A673 (cell line): ENCODE data around the gene GRAMD2A. TPM values are rescaled to one million over a fixed set of nuclear protein-coding genes. Genes with fewer than 3 reads are reported as not detected.

Experiments used
- BruUV-seq: library from RNA; stranded (reverse); fragments of 400-500 nt; replicated peaks from 2 replicates; lab custom pipeline; 2021; lab: Mats Ljungman, UMichigan
- CTCF ChIA-PET: fragments of 300-600 bp; sonication (Branson Sonifier 250); formaldehyde crosslinking; loops from one replicate; lab custom pipeline; 2022; ENCODE audit warnings: antibody characterized with exemption; lab: Charles Lee
- POLR2A ChIA-PET: fragments of 300-600 bp; sonication (Branson Sonifier 250); formaldehyde crosslinking; loops from one replicate; lab custom pipeline; 2022; ENCODE audit warnings: antibody characterized with exemption; ENCODE audit not compliant: low non-redundant PET; lab: Charles Lee
- DNase-seq: peaks from one replicate; pipeline ENCODE4 v3.0.0-alpha.2; 2015; ENCODE audit warnings: low spot score
- H3K27ac ChIP-seq: fragments of 200-600 bp; sonication (generic); 2 replicates; pipeline ENCODE4 v1.5.1; 2016; ENCODE audit warnings: mixed run types, low read depth, mild to moderate bottlenecking, mixed read lengths, antibody characterized with exemption, low read length; ENCODE audit not compliant: poor library complexity, severe bottlenecking
- H3K27me3 ChIP-seq: fragments of 200-600 bp; sonication (generic); replicated peaks from 2 replicates; pipeline ENCODE4 v1.6.1; 2017; ENCODE audit warnings: mixed run types, low read depth, mild to moderate bottlenecking, mixed read lengths, antibody characterized with exemption, low read length; ENCODE audit not compliant: insufficient read depth, poor library complexity
- H3K36me3 ChIP-seq: fragments of 200-600 bp; sonication (generic); 2 replicates; pipeline ENCODE4 v1.6.1; 2016; ENCODE audit warnings: mixed run types, mild to moderate bottlenecking, mixed read lengths, antibody characterized with exemption, low read length; ENCODE audit not compliant: insufficient read depth, poor library complexity, severe bottlenecking
- H3K4me1 ChIP-seq: fragments of 200-600 bp; sonication (generic); 2 replicates; pipeline ENCODE4 v1.6.1; 2017; ENCODE audit warnings: mixed run types, mild to moderate bottlenecking, mixed read lengths, antibody characterized with exemption, low read length; ENCODE audit not compliant: insufficient read depth, poor library complexity, severe bottlenecking
- H3K4me3 ChIP-seq: fragments of 200-600 bp; sonication (generic); 2 replicates; pipeline ENCODE4 v1.5.1; 2016; ENCODE audit warnings: low read depth, mixed run types, mild to moderate bottlenecking, mixed read lengths, low read length; ENCODE audit not compliant: poor library complexity, severe bottlenecking
- H3K9me3 ChIP-seq: fragments of 200-600 bp; sonication (generic); 2 replicates; pipeline ENCODE4 v1.6.1; 2016; ENCODE audit warnings: mixed run types, low read depth, mild to moderate bottlenecking, mixed read lengths, antibody characterized with exemption, low read length; ENCODE audit not compliant: poor library complexity, severe bottlenecking
- EZH2 ChIP-seq: fragments of 200-600 bp; sonication (generic); IDR thresholded peaks from 2 replicates; pipeline ENCODE4 v1.6.1; 2017; ENCODE audit warnings: borderline replicate concordance, low read depth, mild to moderate bottlenecking, mixed read lengths, antibody characterized with exemption, low read length; ENCODE audit not compliant: poor library complexity, severe bottlenecking
- intact Hi-C: fragments of 100-400 bp; cut with micrococcal nuclease; formaldehyde crosslinking; loops from one replicate; pipeline ENCODE4 v1.10.0; 2022; ENCODE audit not compliant: unreplicated experiment
- total RNA-seq: library from RNA; stranded (reverse); gene quantifications from 2 replicates; pipeline ENCODE4 v1.2.3, GENCODE V29; 2021
- TF ChIP-seq, protein P1 (sequence below): fragments of 300-800, 200-600 bp; sonication (generic); conservative IDR thresholded peaks from 2 replicates; pipeline ENCODE4 v1.5.1; 2017; ENCODE audit warnings: low read depth, mild to moderate bottlenecking, antibody characterized with exemption, low read length, moderate library complexity, mixed read lengths

The GRAMD2A gene
- total RNA-seq, 1 experiment from 2014 or later = 0.43 TPM

DNA sequence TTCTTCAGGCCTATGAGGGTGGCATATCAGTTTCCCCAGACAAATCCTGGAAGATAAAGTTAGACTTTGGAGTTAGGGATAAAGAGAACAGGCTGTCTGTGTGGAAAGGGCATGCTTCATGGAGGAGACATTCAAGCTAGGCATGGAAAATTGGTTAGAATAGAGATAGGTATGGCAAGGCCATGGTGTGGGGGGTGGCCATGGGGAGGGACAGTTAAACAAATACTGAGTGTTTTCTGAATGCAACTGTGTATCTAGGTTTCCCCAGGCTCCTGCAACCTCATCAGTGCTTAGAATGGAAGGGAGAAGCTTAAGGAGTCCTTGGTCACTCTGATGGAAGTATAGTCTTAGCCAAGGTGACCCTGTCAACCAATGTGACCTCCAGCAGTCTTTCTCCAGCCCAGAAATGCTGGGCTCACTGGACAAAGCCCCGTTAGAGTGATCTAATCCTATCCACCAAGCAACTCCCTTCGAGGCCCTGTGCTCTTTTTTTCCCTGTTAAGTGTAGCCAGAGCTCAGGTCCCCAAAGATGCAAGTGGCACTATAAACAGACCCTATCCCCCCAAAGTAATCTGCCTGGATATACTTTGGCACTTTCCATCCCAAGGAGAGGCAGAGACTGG is 38.9 kb upstream of the GRAMD2A start:
- BruUV-seq = no TSS peak
- peaks cover 9% of the 10 kb centered on the region for H3K36me3 ChIP-seq
- ChIA-PET CTCF (no interaction called here), POLR2A (interaction anchor here (0.9 kb wide), 1 partner anchor 10 kb away, joined by 4 read pairs; no protein-coding TSS in a partner anchor)
- no peak for DNase-seq
- peak overlapping the region; percentile 15 for H3K4me3 ChIP-seq
- no peaks in the 10 kb centered on the region for H3K27me3 ChIP-seq
- no peaks in the 10 kb centered on the region for H3K9me3 ChIP-seq
- peaks cover 25% of the 10 kb centered on the region for H3K4me1 ChIP-seq
- TF ChIP-seq EZH2 = no peak
- TF ChIP-seq, protein P1, sequence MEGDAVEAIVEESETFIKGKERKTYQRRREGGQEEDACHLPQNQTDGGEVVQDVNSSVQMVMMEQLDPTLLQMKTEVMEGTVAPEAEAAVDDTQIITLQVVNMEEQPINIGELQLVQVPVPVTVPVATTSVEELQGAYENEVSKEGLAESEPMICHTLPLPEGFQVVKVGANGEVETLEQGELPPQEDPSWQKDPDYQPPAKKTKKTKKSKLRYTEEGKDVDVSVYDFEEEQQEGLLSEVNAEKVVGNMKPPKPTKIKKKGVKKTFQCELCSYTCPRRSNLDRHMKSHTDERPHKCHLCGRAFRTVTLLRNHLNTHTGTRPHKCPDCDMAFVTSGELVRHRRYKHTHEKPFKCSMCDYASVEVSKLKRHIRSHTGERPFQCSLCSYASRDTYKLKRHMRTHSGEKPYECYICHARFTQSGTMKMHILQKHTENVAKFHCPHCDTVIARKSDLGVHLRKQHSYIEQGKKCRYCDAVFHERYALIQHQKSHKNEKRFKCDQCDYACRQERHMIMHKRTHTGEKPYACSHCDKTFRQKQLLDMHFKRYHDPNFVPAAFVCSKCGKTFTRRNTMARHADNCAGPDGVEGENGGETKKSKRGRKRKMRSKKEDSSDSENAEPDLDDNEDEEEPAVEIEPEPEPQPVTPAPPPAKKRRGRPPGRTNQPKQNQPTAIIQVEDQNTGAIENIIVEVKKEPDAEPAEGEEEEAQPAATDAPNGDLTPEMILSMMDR = no peak
- intact Hi-C loops = loop anchor here (10.0 kb wide), 1 partner anchor 238 kb away; the partner anchor contains the start of gene ARIH1
- H3K27ac ChIP-seq = peak overlapping the region; percentile 75

DNA sequence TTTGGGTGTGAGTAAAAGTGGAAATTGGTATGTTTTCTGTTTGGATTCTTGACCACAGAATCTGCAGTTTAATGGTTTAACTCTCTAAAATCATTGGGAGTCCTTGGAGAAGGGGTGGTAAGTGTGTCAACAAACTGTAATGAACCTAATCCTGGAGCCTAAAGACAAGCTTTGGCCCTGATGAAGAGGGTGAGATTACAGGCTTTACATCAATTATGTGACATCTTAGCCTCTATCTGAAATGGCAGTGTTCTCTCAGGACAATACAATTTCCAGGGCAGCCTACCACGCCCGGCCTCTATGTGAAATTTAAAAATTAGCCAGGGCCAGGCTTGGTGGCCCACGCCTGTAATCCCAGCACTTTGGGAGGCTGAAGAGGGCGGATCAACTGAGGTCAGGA is 37.7 kb upstream of the GRAMD2A start:
- POLR2A ChIA-PET = no interaction called here
- Histone ChIP-seq H3K27me3 (no peaks in the 10 kb centered on the region), H3K9me3 (no peaks in the 10 kb centered on the region), H3K4me3 (no peak overlapping the region), H3K27ac (no peak overlapping the region), H3K36me3 (no peaks in the 10 kb centered on the region), H3K4me1 (peaks cover 25% of the 10 kb centered on the region)
- CTCF ChIA-PET = no interaction called here
- DNase-seq = no peak
- BruUV-seq = no TSS peak
- intact Hi-C loops = loop anchor here (10.0 kb wide), 1 partner anchor 240 kb away; the partner anchor contains the start of gene ARIH1
- TF ChIP-seq EZH2 = no peak

DNA sequence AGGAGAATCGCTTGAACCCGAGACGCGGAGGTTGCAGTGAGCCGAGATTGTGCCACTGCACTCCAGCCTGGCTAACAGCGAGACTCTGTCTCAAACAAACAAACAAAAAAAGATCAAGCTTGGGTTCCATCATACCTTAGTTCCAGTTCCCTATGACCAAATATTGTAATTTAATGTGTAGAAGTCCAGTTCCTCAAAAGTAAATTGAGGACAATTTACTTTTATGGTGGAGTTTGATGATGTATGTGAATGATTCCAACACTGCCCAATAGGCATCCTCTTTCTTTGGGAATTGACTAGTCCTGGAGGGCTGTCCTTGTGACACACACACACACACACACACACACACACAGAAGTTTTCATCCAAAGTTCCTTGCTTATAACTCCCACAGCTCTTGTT is 36.2 kb upstream of the GRAMD2A start:
- CTCF ChIA-PET = no interaction called here
- Histone ChIP-seq H3K27me3 (no peaks in the 10 kb centered on the region), H3K4me3 (no peak overlapping the region), H3K9me3 (no peaks in the 10 kb centered on the region), H3K27ac (no peak overlapping the region), H3K4me1 (peaks cover 25% of the 10 kb centered on the region), H3K36me3 (no peaks in the 10 kb centered on the region)
- intact Hi-C loops = loop anchor here (10.0 kb wide), 1 partner anchor 241 kb away; the partner anchor contains the start of gene ARIH1
- BruUV-seq = no TSS peak
- TF ChIP-seq, protein P1 = no peak
- no peak for TF ChIP-seq EZH2
- POLR2A ChIA-PET = no interaction called here
- DNase-seq = no peak
